Heart left ventricle (tissue), 16 donors: ENCODE results near the gene FADS2. TPM values are rescaled to one million over a fixed set of nuclear protein-coding genes. Genes with fewer than 3 reads are reported as not detected.
"Not testable (repeated sequence)": the region's sequence is repeated elsewhere in the genome, so short reads cannot be mapped to it uniquely, and the experiment has no call there.

Source experiments
- ATAC-seq, 4 donors: fragments of 200-7000 bp; cut with Tn5 transposase; one replicate each; pipeline ENCODE4 v1.9.1; 2020 to 2022; ENCODE audit warnings: moderate library complexity in 4 of 4, mild to moderate bottlenecking in 3 of 4, moderate number of reproducible peaks in 1 of 4
- DNase-seq, 5 donors: peaks; one replicate each; pipeline ENCODE4 v3.0.0-alpha.2; 2020
- H3K27ac ChIP-seq, 12 donors: fragments of 200-600 bp; sonication (generic) in 4 of 12; one replicate each; pipeline versions ENCODE4 v1.5.0 to v1.8.0; 2016 to 2022; ENCODE audit warnings: mild to moderate bottlenecking in 2 of 12
- H3K27me3 ChIP-seq, 9 donors: fragments of 200-600 bp; sonication (generic) in 2 of 9; one replicate each; pipeline versions ENCODE4 v1.5.1 to v1.8.0; 2016 to 2022; ENCODE audit warnings: mild to moderate bottlenecking in 3 of 9
- H3K36me3 ChIP-seq, 9 donors: fragments of 200-600 bp; sonication (generic) in 2 of 9; one replicate each; pipeline versions ENCODE4 v1.5.0 to v1.8.0; 2018 to 2022; ENCODE audit warnings: mild to moderate bottlenecking in 2 of 9
- H3K4me1 ChIP-seq, 12 donors: fragments of 200-600 bp; sonication (generic) in 4 of 12; one replicate each; pipeline versions ENCODE4 v1.5.0 to v1.8.0; 2016 to 2022; ENCODE audit warnings: mild to moderate bottlenecking in 3 of 12
- H3K4me3 ChIP-seq, 12 donors: fragments of 200-600 bp; sonication (generic) in 4 of 12; one replicate each; pipeline versions ENCODE4 v1.5.0 to v1.8.0; 2017 to 2022; ENCODE audit warnings: mild to moderate bottlenecking in 9 of 12, moderate library complexity in 4 of 12
- H3K9me3 ChIP-seq, 12 donors: fragments of 200-600 bp; sonication (generic) in 4 of 12; one replicate each; pipeline versions ENCODE4 v1.5.0 to v1.8.0; 2016 to 2022; ENCODE audit warnings: mild to moderate bottlenecking in 1 of 12
- POLR2A ChIP-seq, 2 donors: fragments of 450-650 bp; IDR thresholded peaks; one replicate each; pipeline ENCODE4 v1.6.1; 2017; ENCODE audit warnings: antibody characterized with exemption in 2 of 2, mild to moderate bottlenecking in 2 of 2, moderate library complexity in 2 of 2
- WGBS, 4 donors: extraction: QIAGEN DNeasy Blood & Tissue Kit in 2 of 4; methylation state at CpG; one replicate each; pipeline versions ENCODE4 v1.1.5 to v1.1.7; 2013 to 2018; 5-methylcytosine and 5-hydroxymethylcytosine counted together
- intact Hi-C, 10 donors: fragments of 100-400 bp; cut with DNase I; formaldehyde crosslinking; loops; one replicate each; pipeline versions ENCODE4 v1.11.1 to v1.14.2; 2022
- polyA plus RNA-seq, 2 donors: library from polyadenylated mRNA; stranded (reverse); fragments of 200-250 nt; gene quantifications; one replicate each; pipeline ENCODE4 v1.2.3, GENCODE V29; 2013
- total RNA-seq, 9 donors: library from RNA; depleted of rRNA in 2 of 9; stranded (reverse); fragments of >200 nt in 2 of 9; fragmentation: NEBNext Ultra II Directional in 3 of 9; extraction: Animal tissue kit (Norgen Biotek cat#: 25700) in 3 of 9; gene quantifications; one replicate each; pipeline versions ENCODE4 v1.1.0 to v1.2.4, GENCODE V29; 2016 to 2023
- TF ChIP-seq, protein P1 (sequence below), 12 donors: fragments of 200-600 bp; sonication (generic) in 4 of 12; IDR thresholded peaks; one replicate each; pipeline versions ENCODE4 v1.5.0 to v1.8.0; 2018 to 2022; ENCODE audit warnings: antibody characterized with exemption in 12 of 12, mild to moderate bottlenecking in 5 of 12
- donor health status: ischemic (EF 13 %, LVEDD 7.1; RV severe dilation, severe dysfunction).
- donor health status: healthy with polysubstance abuse.
- donor health status: DM: no; HTN: yes; CAD: no.
- donor health status: DM: no; HTN: no; CAD: no.
- donor health status: ischemic (EF 25% LVEDD 6.9; RV normal size, moderate dysfunction).
- donor health status: ischemic (EF 25% LVEDD 5.7; RV mildly dilated, moderate dysfunction).
- donor health status: healthy.
- donor health status: DM: yes; HTN: yes; CAD: no.
- donor health status: ischemic (EF 35%, LVEDD 5.7; RV mildly dilated, moderate dysfunction).
- donor health status: nonischemic (EF 11% LVEDD 7.7; RV severe dilation, severe dysfunction).
- donor health status: DM: yes; HTN: yes; CAD: no.
- donor health status: PGD.
- donor health status: ischemic (EF 29% LVEDD 5.4; RV normal size, mild dysfunction).
- donor health status: nonischemic (EF 23%, LVEDD 6.1; RV moderate dilation, normal function).

Gene FADS2
- total and polyA plus RNA-seq, 11 donors, result 2.6 to 43.6 (median 19.2) TPM

DNA sequence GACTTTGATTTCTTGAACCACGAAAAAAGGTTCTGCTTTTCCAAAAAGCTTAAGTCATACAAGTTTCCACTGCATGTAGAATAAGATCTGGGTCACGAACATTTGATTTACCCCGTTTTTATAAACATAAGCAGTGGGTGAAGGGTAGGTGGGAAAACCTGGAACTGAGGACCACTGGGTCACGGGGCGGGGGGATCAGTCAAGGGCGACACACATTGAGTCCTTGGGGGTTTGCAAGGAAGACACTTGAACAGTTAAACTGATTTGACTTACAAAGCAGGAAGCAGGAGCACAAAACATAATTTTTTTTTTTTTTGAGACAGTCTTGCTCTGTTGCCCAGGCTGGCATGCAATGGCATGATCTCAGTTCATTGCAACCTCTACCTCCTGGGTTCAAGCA lies 52.4 kb downstream of the FADS2 start:
- no peaks in the 10 kb centered on the region for H3K27me3 ChIP-seq
- peaks cover 3 to 58% (median 29%) of the 10 kb centered on the region in 12 donors for H3K4me1 ChIP-seq
- intact Hi-C loops, result no loop called here
- H3K9me3 ChIP-seq, result no peaks in the 10 kb centered on the region
- peaks cover 0 to 45% (median 25%) of the 10 kb centered on the region in 9 donors for H3K36me3 ChIP-seq
- no peak for ATAC-seq
- 75 to 78% (median 76%) methylated on average over 6 of the region's 6 CpGs for WGBS, 4 donors
- H3K27ac ChIP-seq, result peak overlapping the region in 10 of 12 donors; percentile 29 to 73 (median 56)
- no peak for DNase-seq
- TF ChIP-seq POLR2A (IDR thresholded peaks at IDR 0.05), result no peak
- no peak overlapping the region for H3K4me3 ChIP-seq

DNA sequence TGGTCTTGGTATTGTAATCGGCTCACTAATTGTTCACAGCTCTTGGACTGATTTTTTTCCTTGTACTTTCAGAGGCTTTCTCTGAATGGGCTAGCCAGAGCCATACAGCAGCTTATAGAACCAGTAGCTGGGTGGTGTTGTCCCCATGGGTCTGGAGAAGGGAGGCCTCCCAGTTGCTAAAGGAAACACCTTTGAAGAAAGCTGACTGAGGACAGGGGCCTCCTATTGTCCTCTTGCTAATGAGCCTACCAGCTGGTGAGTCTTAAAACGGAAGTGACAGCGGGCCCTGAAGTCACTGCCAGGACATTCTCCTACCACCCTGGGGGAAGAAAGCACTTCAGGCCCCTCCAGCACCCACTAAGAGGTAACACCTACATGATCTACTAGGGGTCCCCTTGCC lies 53.3 kb downstream of the FADS2 start:
- 50 to 71% (median 64%) methylated on average over 3 of the region's 3 CpGs for WGBS, 4 donors
- Histone ChIP-seq H3K27ac (peak overlapping the region in 11 of 12 donors; percentile 36 to 73 (median 64)), H3K27me3 (no peaks in the 10 kb centered on the region), H3K4me1 (peaks cover 3 to 67% (median 34%) of the 10 kb centered on the region in 12 donors), H3K36me3 (peaks cover 0 to 36% (median 21%) of the 10 kb centered on the region in 9 donors), H3K9me3 (no peaks in the 10 kb centered on the region), H3K4me3 (no peak overlapping the region)
- ATAC-seq (peak; percentile 49 to 89 (median 54)), DNase-seq (peak in 2 of 5 donors; percentile 45 to 53)
- intact Hi-C loops, result no loop called here
- TF ChIP-seq, protein P1, sequence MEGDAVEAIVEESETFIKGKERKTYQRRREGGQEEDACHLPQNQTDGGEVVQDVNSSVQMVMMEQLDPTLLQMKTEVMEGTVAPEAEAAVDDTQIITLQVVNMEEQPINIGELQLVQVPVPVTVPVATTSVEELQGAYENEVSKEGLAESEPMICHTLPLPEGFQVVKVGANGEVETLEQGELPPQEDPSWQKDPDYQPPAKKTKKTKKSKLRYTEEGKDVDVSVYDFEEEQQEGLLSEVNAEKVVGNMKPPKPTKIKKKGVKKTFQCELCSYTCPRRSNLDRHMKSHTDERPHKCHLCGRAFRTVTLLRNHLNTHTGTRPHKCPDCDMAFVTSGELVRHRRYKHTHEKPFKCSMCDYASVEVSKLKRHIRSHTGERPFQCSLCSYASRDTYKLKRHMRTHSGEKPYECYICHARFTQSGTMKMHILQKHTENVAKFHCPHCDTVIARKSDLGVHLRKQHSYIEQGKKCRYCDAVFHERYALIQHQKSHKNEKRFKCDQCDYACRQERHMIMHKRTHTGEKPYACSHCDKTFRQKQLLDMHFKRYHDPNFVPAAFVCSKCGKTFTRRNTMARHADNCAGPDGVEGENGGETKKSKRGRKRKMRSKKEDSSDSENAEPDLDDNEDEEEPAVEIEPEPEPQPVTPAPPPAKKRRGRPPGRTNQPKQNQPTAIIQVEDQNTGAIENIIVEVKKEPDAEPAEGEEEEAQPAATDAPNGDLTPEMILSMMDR (IDR thresholded peaks at IDR 0.05), result peak in 1 of 12 donors; percentile 24
- TF ChIP-seq POLR2A (IDR thresholded peaks at IDR 0.05), result no peak

DNA sequence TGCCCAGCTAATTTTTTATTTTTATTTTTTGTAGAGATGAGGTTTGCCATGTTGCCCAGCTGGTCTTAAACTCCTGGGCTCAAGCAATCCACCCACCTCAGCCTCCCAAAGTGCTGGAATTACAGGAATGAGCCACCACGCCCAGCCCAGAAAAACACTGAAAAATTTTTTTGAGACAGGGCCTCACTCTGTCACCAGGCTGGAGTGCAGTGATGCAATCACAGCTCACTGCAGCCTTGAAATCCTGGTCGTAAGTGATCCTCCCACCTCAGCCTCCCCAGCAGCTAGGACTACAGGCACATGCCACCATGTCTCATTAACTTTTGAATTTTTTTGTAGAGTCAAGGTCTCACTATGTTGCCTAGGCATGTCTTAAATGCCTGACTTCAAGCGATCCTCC lies 54.2 kb downstream of the FADS2 start:
- H3K27ac ChIP-seq, result peak overlapping the region in 7 of 12 donors; percentile 36 to 73 (median 64)
- ATAC-seq, H3K9me3 ChIP-seq, intact Hi-C loops, H3K4me3 ChIP-seq, DNase-seq, H3K27me3 ChIP-seq: not testable (repeated sequence)
- H3K36me3 ChIP-seq, result peaks cover 0 to 28% (median 17%) of the 10 kb centered on the region in 9 donors
- peaks cover 3 to 76% (median 39%) of the 10 kb centered on the region in 12 donors for H3K4me1 ChIP-seq
- 87 to 100% (median 93%) methylated on average over 3 of the region's 3 CpGs for WGBS, 4 donors

DNA sequence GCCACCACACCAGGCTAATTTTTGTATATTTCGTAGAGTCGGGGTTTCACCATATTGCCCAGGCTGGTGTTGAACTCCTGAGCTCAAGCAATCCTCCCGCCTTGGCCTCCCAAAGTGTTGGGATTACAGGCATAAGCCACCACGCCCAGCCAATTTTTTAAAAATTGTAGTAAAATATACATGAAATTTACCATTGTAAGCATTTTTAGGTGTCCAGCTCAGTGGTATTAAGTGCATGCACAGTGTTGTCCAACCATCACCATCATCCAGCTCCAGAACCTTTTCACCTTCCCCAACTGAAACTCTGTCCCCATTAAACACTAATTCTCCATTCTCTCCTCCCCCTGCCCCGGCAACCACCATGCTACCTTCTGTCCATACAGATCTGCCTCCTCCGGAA lies 54.8 kb downstream of the FADS2 start:
- no peaks in the 10 kb centered on the region for H3K9me3 ChIP-seq
- peak overlapping the region in 2 of 12 donors; percentile 3 to 41 for H3K27ac ChIP-seq
- intact Hi-C loops, result no loop called here
- TF ChIP-seq, protein P1 (IDR thresholded peaks at IDR 0.05), result no peak
- no peak for TF ChIP-seq POLR2A (IDR thresholded peaks at IDR 0.05)
- H3K27me3 ChIP-seq, result no peaks in the 10 kb centered on the region
- H3K36me3 ChIP-seq, result peaks cover 0 to 24% (median 16%) of the 10 kb centered on the region in 9 donors
- ATAC-seq, result no peak
- H3K4me1 ChIP-seq, result peaks cover 10 to 80% (median 46%) of the 10 kb centered on the region in 12 donors
- H3K4me3 ChIP-seq, result no peak overlapping the region
- WGBS, 4 donors, result 80 to 86% (median 82%) methylated on average over 6 of the region's 6 CpGs
- DNase-seq, result no peak

DNA sequence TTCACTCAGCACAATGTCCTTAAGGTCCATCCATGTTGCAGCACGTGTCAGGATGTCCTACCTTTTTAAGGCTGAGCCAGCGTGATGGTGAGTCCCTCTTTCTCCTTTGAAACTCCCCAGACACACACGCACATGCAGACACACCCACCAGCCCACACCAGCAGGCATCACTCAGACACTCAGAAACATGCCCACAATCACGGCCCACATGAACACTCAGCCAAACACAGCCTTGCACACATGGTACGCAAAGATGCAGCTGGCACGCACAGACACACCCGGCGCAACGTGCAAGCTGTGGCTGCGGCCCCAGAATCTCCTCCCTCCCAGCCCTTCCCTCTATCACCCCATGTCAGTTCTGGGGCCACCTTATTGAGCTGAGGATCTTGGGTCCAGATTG lies 55.2 kb downstream of the FADS2 start:
- 77 to 85% (median 83%) methylated on average over 10 of the region's 10 CpGs for WGBS, 4 donors
- Histone ChIP-seq H3K36me3 (peaks cover 0 to 19% (median 12%) of the 10 kb centered on the region in 9 donors), H3K4me3 (no peak overlapping the region), H3K27me3 (no peaks in the 10 kb centered on the region), H3K4me1 (peaks cover 10 to 80% (median 50%) of the 10 kb centered on the region in 12 donors), H3K27ac (peak overlapping the region in 3 of 12 donors; percentile 3 to 30 (median 29)), H3K9me3 (no peaks in the 10 kb centered on the region)
- DNase-seq, result no peak
- no peak for ATAC-seq
- TF ChIP-seq, protein P1 (IDR thresholded peaks at IDR 0.05), result no peak
- TF ChIP-seq POLR2A (IDR thresholded peaks at IDR 0.05), result no peak
- intact Hi-C loops, result no loop called here
